Neural crest cell (in vitro differentiated cells): ENCODE results near the gene CD160. TPM values are rescaled to one million over a fixed set of nuclear protein-coding genes. Genes with fewer than 3 reads are reported as not detected.

Experiments
- DNase-seq: peaks from one replicate; pipeline ENCODE4 v3.0.0; 2021; ENCODE audit warnings: low read depth, mixed read lengths, low spot score
- H3K27ac Mint-ChIP-seq: one replicate; pipeline ENCODE4 v1.8.0; 2021; ENCODE audit warnings: mild to moderate bottlenecking, mixed read lengths; ENCODE audit not compliant: unreplicated experiment
- H3K27me3 Mint-ChIP-seq: 2 replicates; pipeline ENCODE4 v1.8.0; 2021; ENCODE audit warnings: low read depth, mild to moderate bottlenecking, mixed read lengths
- H3K36me3 Mint-ChIP-seq: 2 replicates; pipeline ENCODE4 v1.8.0; 2021; ENCODE audit warnings: low read depth, mild to moderate bottlenecking, mixed read lengths
- H3K4me1 Mint-ChIP-seq: 2 replicates; pipeline ENCODE4 v1.8.0; 2021; ENCODE audit warnings: mixed read lengths
- H3K4me3 Mint-ChIP-seq: one replicate; pipeline ENCODE4 v1.8.0; 2021; ENCODE audit warnings: mild to moderate bottlenecking, mixed read lengths
- H3K9me3 Mint-ChIP-seq: 2 replicates; pipeline ENCODE4 v1.8.0; 2021; ENCODE audit warnings: mixed read lengths
- total RNA-seq: library from RNA; stranded (reverse); gene quantifications from 2 replicates; pipeline ENCODE4 v1.2.1, GENCODE V29; 2021
- TF ChIP-seq, protein P1 (sequence below): fragments of 200-600 bp; sonication (generic); conservative IDR thresholded peaks from 2 replicates; pipeline ENCODE4 v1.5.0; 2021; ENCODE audit warnings: antibody characterized with exemption, mild to moderate bottlenecking

CD160 gene
- total RNA-seq, 1 donor from 2014 or later, result not detected

DNA sequence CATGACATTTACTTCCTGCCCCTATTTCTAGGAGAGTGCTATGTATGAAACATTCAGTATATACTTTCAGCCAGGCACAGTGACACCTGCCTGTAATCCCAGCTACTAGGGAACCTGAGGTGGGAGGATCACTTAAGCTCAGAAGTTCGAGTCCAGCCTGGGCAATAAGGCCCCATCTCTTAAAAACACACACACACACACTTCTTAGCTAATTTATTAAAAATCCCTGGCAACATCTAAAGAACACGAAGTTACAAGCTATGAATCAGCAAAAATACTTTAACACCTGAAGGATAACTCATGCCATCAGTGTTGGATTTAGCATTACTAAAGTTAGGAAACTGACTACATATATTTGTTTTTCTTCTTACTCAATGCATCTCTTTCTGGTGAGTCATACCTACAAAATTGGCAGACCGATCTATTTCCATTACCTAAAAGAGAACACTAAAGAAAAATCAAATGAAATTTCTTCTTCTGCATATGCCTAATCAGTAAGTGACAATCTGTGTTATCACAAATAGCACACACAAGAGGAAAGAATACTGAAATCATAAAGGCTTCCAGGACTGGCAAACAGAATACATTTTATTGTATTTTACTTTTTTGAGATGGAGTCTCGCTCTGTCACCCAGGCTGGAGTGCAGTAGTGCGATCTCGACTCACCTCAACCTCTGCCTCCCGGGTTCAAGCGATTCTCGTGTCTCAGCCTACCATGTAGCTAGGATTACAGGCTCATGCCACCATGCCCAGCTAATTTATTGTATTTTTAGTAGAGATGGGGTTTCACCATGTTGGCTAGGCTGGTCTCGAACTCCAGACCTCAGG is 63.2 kb downstream of the CD160 start:
- Mint-ChIP-seq H3K27me3 (no peaks in the 10 kb centered on the region), H3K4me3 (no peak overlapping the region), H3K9me3 (no peaks in the 10 kb centered on the region), H3K27ac (no peak overlapping the region), H3K4me1 (no peaks in the 10 kb centered on the region), H3K36me3 (no peaks in the 10 kb centered on the region)
- no peak for DNase-seq
- TF ChIP-seq, protein P1, sequence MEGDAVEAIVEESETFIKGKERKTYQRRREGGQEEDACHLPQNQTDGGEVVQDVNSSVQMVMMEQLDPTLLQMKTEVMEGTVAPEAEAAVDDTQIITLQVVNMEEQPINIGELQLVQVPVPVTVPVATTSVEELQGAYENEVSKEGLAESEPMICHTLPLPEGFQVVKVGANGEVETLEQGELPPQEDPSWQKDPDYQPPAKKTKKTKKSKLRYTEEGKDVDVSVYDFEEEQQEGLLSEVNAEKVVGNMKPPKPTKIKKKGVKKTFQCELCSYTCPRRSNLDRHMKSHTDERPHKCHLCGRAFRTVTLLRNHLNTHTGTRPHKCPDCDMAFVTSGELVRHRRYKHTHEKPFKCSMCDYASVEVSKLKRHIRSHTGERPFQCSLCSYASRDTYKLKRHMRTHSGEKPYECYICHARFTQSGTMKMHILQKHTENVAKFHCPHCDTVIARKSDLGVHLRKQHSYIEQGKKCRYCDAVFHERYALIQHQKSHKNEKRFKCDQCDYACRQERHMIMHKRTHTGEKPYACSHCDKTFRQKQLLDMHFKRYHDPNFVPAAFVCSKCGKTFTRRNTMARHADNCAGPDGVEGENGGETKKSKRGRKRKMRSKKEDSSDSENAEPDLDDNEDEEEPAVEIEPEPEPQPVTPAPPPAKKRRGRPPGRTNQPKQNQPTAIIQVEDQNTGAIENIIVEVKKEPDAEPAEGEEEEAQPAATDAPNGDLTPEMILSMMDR, result no peak

DNA sequence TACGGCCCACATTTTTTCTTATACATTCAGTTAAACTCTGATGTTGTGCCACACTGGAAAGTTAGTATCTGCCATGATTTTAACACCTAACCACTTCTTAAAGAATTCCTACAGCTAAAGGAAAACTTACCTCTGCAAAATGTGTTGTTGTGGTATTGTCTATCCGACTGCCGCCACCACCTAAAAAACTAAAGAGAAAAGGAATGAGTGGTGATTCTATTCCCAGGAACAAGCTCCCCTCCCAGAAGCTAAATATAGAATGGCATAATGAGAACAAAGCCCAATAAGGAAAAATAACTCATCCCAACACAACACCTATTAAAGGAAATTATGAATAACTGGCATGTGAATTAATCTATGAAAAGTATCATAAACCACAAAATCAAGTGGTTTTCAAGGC is 65.1 kb downstream of the CD160 start:
- TF ChIP-seq, protein P1, result no peak
- H3K4me1 Mint-ChIP-seq, result no peaks in the 10 kb centered on the region
- no peak for DNase-seq
- H3K4me3 Mint-ChIP-seq, result no peak overlapping the region
- H3K27me3 Mint-ChIP-seq, result no peaks in the 10 kb centered on the region
- no peaks in the 10 kb centered on the region for H3K36me3 Mint-ChIP-seq
- no peaks in the 10 kb centered on the region for H3K9me3 Mint-ChIP-seq
- H3K27ac Mint-ChIP-seq, result no peak overlapping the region

DNA sequence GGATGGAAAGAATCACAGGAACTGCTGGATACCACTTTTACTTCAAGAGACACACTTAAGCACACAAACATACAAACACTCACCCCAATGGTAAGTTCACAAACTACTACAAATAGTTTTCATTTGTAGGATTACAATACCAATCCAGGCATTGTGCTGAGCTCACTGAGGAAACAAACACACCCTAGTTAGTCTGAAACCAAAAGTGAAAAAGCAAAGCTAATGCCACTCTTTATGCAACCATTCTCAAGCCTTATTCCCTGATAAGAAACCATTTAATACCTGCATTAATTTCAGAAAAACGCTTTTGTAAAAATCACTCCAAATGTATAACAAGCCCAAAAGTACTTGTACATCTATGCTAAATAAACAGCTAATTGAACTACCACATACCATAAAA is 66.2 kb downstream of the CD160 start:
- Mint-ChIP-seq H3K36me3 (no peaks in the 10 kb centered on the region), H3K4me1 (no peaks in the 10 kb centered on the region), H3K4me3 (no peak overlapping the region), H3K27ac (no peak overlapping the region), H3K27me3 (no peaks in the 10 kb centered on the region), H3K9me3 (no peaks in the 10 kb centered on the region)
- TF ChIP-seq, protein P1, result no peak
- no peak for DNase-seq

DNA sequence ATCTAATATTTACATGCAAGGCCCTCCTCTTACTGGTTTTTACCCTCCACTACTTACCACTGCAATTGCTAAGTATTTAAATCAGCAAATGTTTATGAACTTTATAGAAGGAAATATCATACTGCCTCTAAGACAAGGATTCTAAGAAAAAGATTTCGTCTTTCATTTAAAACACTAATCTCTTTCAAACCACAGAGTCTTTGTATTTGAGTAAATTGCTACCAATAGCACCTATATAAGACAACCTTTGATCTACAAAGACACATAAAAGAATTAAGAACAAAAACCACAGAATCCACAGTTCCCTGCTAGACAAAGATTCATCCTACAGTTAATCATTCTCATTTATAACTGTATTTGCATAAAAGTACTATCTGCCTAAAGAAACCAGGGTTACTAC is 67.0 kb downstream of the CD160 start:
- no peaks in the 10 kb centered on the region for H3K36me3 Mint-ChIP-seq
- no peaks in the 10 kb centered on the region for H3K4me1 Mint-ChIP-seq
- no peak for DNase-seq
- H3K4me3 Mint-ChIP-seq, result no peak overlapping the region
- H3K9me3 Mint-ChIP-seq, result no peaks in the 10 kb centered on the region
- TF ChIP-seq, protein P1, result no peak
- no peaks in the 10 kb centered on the region for H3K27me3 Mint-ChIP-seq
- H3K27ac Mint-ChIP-seq, result no peak overlapping the region

DNA sequence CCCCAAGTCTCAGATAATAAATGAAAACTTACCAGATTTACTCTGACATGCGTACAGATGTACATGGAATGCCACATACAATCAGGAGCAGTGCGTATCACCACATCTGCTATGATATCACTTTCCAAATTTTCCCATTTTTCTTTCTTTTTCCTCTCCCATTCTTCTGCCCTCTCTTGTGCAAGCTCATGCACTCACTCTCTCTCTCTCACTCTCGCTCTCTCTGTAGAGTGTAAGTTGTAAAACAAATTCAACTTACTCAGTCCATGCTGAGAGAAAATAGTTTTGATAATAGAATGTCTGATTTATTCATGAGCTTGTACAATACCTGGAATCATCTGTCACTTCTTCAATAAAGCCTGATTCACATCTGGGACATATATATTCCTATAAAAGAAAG is 69.3 kb downstream of the CD160 start:
- Mint-ChIP-seq H3K4me1 (no peaks in the 10 kb centered on the region), H3K4me3 (no peak overlapping the region), H3K27me3 (no peaks in the 10 kb centered on the region), H3K9me3 (no peaks in the 10 kb centered on the region), H3K27ac (no peak overlapping the region), H3K36me3 (peaks cover 5% of the 10 kb centered on the region)
- DNase-seq, result no peak
- TF ChIP-seq, protein P1, result no peak

Other genes with a start within 250 kb of the CD160 start
- 27.2 and 29.0 TPM in 2 replicates for gene GPR89A, start 111.5 kb upstream of the CD160 start, total RNA-seq
- gene PDZK1, start 12.1 kb upstream of the CD160 start, total RNA-seq, result 0.33 and 1.0 TPM in 2 replicates
- 12.5 and 13.4 TPM in 2 replicates for gene RNF115, start 104.6 kb downstream of the CD160 start, total RNA-seq
- gene POLR3C, start 104.7 kb downstream of the CD160 start, total RNA-seq, result 38.4 and 38.5 TPM in 2 replicates
- gene NUDT17, start 126.1 kb downstream of the CD160 start, total RNA-seq, result 4.5 TPM in 2 replicates
- 35.1 and 38.7 TPM in 2 replicates for gene PIAS3, start 139.6 kb downstream of the CD160 start, total RNA-seq
- 0.07 and 0.11 TPM in 2 replicates for gene ANKRD35, start 166.4 kb downstream of the CD160 start, total RNA-seq
- gene ITGA10, start 190.6 kb downstream of the CD160 start, total RNA-seq, result 0.55 and 1.0 TPM in 2 replicates
- 18.7 and 22.1 TPM in 2 replicates for gene PEX11B, start 199.2 kb downstream of the CD160 start, total RNA-seq
- 273 and 285 TPM in 2 replicates for gene RBM8A, start 208.0 kb downstream of the CD160 start, total RNA-seq
- 36.0 and 37.5 TPM in 2 replicates for gene LIX1L, start 238.5 kb downstream of the CD160 start, total RNA-seq
- gene ANKRD34A, start 245.1 kb downstream of the CD160 start, total RNA-seq, result 0.49 and 1.2 TPM in 2 replicates
- gene POLR3GL, start 245.2 kb downstream of the CD160 start, total RNA-seq, result 14.6 and 15.5 TPM in 2 replicates